Measurements from ENCODE around the gene DENND6A. TPM values are rescaled to one million over a fixed set of nuclear protein-coding genes. Genes with fewer than 3 reads are reported as not detected.

Gene DENND6A
- total and polyA plus RNA-seq, 8 donors: 3.3 to 12.0 (median 8.3) TPM

DNA sequence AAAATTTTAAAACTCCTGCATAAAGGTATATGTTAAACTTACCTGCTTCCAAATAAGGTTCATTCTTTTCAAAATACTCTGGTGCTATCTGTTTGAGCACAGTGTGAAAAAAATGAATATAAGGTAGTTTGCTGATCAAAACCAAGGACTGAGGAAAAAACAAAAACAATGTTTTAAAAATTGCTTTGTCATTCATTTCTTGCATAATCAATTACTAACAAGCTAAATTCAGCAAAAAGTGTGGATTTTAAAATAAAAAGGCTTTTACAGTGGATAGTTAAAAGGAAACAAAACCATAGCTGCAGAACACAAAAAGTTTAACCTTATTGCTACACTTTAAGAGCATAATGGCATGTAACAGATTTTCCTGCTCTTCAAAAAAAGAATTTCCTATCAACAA, 31.5 kb downstream of the DENND6A start:
- H3K4me1 ChIP-seq: no peaks in the 10 kb centered on the region
- H3K4me3 ChIP-seq: no peak overlapping the region
- no peaks in the 10 kb centered on the region for H3K9me3 ChIP-seq
- H3K27me3 ChIP-seq: no peaks in the 10 kb centered on the region
- TF ChIP-seq, protein P1, sequence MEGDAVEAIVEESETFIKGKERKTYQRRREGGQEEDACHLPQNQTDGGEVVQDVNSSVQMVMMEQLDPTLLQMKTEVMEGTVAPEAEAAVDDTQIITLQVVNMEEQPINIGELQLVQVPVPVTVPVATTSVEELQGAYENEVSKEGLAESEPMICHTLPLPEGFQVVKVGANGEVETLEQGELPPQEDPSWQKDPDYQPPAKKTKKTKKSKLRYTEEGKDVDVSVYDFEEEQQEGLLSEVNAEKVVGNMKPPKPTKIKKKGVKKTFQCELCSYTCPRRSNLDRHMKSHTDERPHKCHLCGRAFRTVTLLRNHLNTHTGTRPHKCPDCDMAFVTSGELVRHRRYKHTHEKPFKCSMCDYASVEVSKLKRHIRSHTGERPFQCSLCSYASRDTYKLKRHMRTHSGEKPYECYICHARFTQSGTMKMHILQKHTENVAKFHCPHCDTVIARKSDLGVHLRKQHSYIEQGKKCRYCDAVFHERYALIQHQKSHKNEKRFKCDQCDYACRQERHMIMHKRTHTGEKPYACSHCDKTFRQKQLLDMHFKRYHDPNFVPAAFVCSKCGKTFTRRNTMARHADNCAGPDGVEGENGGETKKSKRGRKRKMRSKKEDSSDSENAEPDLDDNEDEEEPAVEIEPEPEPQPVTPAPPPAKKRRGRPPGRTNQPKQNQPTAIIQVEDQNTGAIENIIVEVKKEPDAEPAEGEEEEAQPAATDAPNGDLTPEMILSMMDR (IDR thresholded peaks at IDR 0.05): no peak
- no peak overlapping the region for H3K27ac ChIP-seq
- intact Hi-C loops (cut with DNase I): no loop called here
- DNase-seq (no peak), FAIRE-seq (no peak), ATAC-seq (no peak)
- no peaks in the 10 kb centered on the region for H3K36me3 ChIP-seq

DNA sequence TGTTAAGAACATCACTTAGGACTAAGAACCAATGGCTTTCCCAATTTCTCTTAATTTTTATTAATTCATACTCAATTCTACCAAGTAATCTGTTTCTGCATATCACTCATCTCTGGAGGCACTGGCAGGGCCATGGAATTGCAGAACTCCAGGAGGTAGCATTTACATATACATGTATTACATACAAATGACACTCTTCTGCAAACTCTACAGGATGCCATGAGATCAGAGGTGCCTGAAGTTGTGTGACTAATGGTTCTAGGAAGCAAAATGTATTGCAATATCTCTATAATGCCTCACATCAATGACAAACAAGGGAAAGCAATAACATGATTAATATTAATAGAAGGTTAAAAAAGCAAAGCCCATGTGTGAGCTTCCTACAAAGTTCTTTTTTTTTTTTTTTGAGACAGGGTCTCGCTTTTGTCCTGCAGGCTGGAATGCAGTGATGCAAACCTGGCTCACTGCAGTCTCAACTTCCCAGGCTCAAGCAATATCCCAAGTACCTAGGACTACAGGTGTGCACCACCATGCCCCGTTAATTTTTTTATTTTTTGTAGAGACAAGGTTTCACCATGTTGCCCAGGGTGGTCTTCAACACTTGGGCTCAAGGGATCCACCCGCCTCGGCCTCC, 33.0 kb downstream of the DENND6A start:
- ATAC-seq: no peak
- no peak for DNase-seq
- Histone ChIP-seq H3K4me3 (no peak overlapping the region), H3K27ac (no peak overlapping the region), H3K9me3 (no peaks in the 10 kb centered on the region), H3K4me1 (no peaks in the 10 kb centered on the region), H3K36me3 (no peaks in the 10 kb centered on the region), H3K27me3 (no peaks in the 10 kb centered on the region)
- TF ChIP-seq, protein P1 (IDR thresholded peaks at IDR 0.05): no peak
- intact Hi-C loops (cut with DNase I): no loop called here
- WGBS, 2 donors: 95% methylated on average over 4 of the region's 4 CpGs
- FAIRE-seq: no peak

DNA sequence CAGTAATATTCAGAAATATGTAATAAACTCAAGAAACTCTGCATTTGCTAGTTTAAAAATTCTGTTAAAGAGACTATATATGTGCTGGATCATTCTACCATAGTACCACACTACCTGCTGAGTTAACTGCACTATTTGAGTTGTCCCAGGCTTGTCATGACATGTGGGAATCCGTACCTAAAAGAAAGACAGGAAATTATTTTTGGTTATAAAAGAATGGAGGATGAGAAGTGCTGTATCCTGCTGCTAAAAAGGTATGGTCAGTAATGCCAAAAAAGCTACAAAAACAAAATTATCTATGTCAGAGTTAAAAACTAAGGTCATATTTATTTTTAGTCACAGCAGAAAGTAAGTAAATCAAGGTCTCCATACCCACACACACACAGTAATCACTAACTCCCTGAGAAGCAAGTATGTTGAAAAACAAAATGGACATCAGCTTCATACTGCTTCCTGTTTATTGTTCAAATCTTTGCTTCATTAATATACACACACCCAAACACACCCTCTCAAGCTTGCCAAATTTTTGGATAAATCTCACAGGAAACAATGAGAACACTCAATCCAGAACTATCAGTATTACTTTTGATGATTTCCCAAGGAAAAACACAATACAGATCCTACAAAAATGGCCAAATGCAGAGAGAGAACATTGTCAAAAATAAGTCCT, 33.7 kb downstream of the DENND6A start:
- no peak for ATAC-seq
- TF ChIP-seq, protein P1 (IDR thresholded peaks at IDR 0.05): no peak
- FAIRE-seq: no peak
- Histone ChIP-seq H3K4me3 (no peak overlapping the region), H3K36me3 (no peaks in the 10 kb centered on the region), H3K27me3 (no peaks in the 10 kb centered on the region), H3K27ac (no peak overlapping the region), H3K9me3 (no peaks in the 10 kb centered on the region), H3K4me1 (no peaks in the 10 kb centered on the region)
- no peak for DNase-seq
- intact Hi-C loops (cut with DNase I): no loop called here
- 72 to 83% methylated on average over 1 of the region's 1 CpG for WGBS, 2 donors

DNA sequence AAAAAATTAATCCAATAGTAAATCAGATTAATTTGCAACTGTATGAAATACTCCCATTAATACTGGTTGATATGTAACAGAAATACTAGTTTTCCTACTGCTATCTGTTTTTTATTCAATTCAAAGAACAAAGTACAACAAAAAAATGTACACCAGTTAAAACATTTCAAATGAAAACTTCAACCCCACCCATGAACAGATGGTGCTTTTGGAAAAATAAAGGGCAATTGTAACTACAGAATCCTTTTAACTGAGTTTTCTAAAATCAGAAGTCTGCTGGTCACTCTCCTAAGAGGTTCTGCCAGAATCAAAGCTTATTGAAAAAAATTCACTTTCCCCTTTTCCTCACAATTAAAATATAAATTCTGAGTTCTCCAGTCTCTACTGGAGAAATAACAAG, 34.3 kb downstream of the DENND6A start:
- Histone ChIP-seq H3K4me3 (no peak overlapping the region), H3K36me3 (no peaks in the 10 kb centered on the region), H3K9me3 (no peaks in the 10 kb centered on the region), H3K27ac (no peak overlapping the region), H3K27me3 (no peaks in the 10 kb centered on the region), H3K4me1 (no peaks in the 10 kb centered on the region)
- intact Hi-C loops (cut with DNase I): no loop called here
- FAIRE-seq: no peak
- TF ChIP-seq, protein P1 (IDR thresholded peaks at IDR 0.05): no peak
- ATAC-seq: no peak
- no peak for DNase-seq

DNA sequence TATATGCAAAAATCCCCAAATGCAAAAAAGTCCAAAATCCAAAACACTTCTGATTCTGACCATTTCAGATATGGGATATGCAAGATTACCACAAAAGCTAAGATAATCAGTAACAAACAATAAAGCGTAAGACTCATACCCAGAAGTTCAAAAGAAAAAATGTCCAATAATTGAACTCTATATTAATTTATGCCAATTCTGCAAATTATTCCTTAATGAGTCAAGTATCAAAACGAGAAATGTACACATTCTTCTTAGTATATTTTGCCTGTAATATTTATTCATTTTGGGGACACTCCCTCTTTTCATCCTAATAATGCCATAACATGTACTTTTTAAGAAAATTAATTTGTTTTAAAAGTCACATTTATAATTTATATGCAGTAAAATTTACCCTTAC, 37.1 kb downstream of the DENND6A start:
- intact Hi-C loops (cut with DNase I): no loop called here
- no peak for ATAC-seq
- DNase-seq: no peak
- FAIRE-seq: no peak
- Histone ChIP-seq H3K27ac (no peak overlapping the region), H3K9me3 (no peaks in the 10 kb centered on the region), H3K4me3 (no peak overlapping the region), H3K36me3 (no peaks in the 10 kb centered on the region), H3K27me3 (no peaks in the 10 kb centered on the region), H3K4me1 (no peaks in the 10 kb centered on the region)
- TF ChIP-seq, protein P1 (IDR thresholded peaks at IDR 0.05): no peak
- 78 to 89% methylated on average over 2 of the region's 2 CpGs for WGBS, 2 donors
